ENCODE data around the gene ACCS.

DNA sequence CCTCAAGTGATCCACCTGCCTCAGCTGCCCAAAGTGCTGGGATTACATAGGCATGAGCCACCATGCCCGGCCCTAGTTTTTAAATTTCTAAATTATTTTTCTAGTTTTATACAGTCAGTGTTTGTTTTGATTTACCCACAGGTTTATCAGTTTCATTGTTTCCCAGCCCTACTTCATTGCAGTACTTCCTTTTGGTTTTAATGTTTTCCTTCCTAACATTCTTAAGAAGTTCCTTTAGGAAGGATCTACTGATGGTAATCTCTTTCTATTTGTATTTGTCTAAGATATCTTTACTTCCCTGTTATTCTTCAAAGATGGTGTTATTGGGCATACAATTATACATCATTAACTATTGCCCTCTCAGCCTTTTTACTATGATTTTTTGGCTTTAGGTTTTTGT is 24.5 kb downstream of the ACCS start:
- TF ChIP-seq CTCF (IDR thresholded peaks at IDR 0.05; ENCODE audit: insufficient read depth, low read length, poor library complexity, severe bottlenecking) = no peak
- TF ChIP-seq EZH2phosphoT487 (conservative IDR thresholded peaks at IDR 0.05; ENCODE audit: low read length) = no peak

Measured in SU-DHL-6 (cell line).